MM.1S (cell line): ENCODE data around the gene PIGP.
"Not testable (repeated sequence)": the region's sequence is repeated elsewhere in the genome, so short reads cannot be mapped to it uniquely, and the experiment has no call there.

Experiments
- DNase-seq: peaks from one replicate; pipeline ENCODE4 v3.0.0-alpha.2; 2015
- H2AFZ ChIP-seq: fragments of 300-600 bp; sonication (generic); 2 replicates; pipeline ENCODE4 v1.6.0; 2016; ENCODE audit warnings: antibody characterized with exemption, low read length
- H3F3A ChIP-seq: fragments of 300-600 bp; sonication (generic); 2 replicates; pipeline ENCODE4 v1.6.1; 2016; ENCODE audit warnings: mild to moderate bottlenecking, antibody characterized with exemption, low read length, moderate library complexity, mixed read lengths; ENCODE audit not compliant: insufficient read depth
- H3K27ac ChIP-seq: fragments of 300-600 bp; sonication (generic); 2 replicates; pipeline ENCODE4 v1.5.1; 2016; ENCODE audit warnings: mild to moderate bottlenecking, low read length
- H3K27me3 ChIP-seq: fragments of 300-600 bp; sonication (generic); replicated peaks from 2 replicates; pipeline ENCODE4 v1.6.0; 2016; ENCODE audit warnings: low read length; ENCODE audit not compliant: insufficient read depth
- H3K36me3 ChIP-seq: fragments of 300-600 bp; sonication (generic); replicated peaks from 2 replicates; pipeline ENCODE4 v1.6.1; 2016; ENCODE audit warnings: mild to moderate bottlenecking, low read length, mixed read lengths; ENCODE audit not compliant: insufficient read depth
- H3K4me1 ChIP-seq: fragments of 300-600 bp; sonication (generic); 2 replicates; pipeline ENCODE4 v1.6.1; 2016; ENCODE audit warnings: low read length, mixed read lengths
- H3K4me2 ChIP-seq: fragments of 300-600 bp; sonication (generic); 2 replicates; pipeline ENCODE4 v1.6.0; 2016; ENCODE audit warnings: low read depth, low read length
- H3K4me3 ChIP-seq: fragments of 300-600 bp; sonication (generic); 2 replicates; pipeline ENCODE4 v1.5.1; 2016; ENCODE audit warnings: low read length, mixed read lengths
- H3K79me2 ChIP-seq: fragments of 300-600 bp; sonication (generic); 2 replicates; pipeline ENCODE4 v1.6.1; 2016; ENCODE audit warnings: mixed run types, low read length, mixed read lengths
- H3K9ac ChIP-seq: fragments of 300-600 bp; sonication (generic); 2 replicates; pipeline ENCODE4 v1.6.1; 2016; ENCODE audit warnings: low read length, mixed read lengths
- H3K9me2 ChIP-seq: fragments of 300-600 bp; sonication (generic); replicated peaks from 2 replicates; pipeline ENCODE4 v1.6.1; 2016; ENCODE audit warnings: mild to moderate bottlenecking, low read length, mixed read lengths; ENCODE audit not compliant: insufficient read depth
- H3K9me3 ChIP-seq: fragments of 300-600 bp; sonication (generic); replicated peaks from 2 replicates; pipeline ENCODE4 v1.6.1; 2016; ENCODE audit warnings: mild to moderate bottlenecking, low read length, mixed read lengths; ENCODE audit not compliant: insufficient read depth
- H4K20me1 ChIP-seq: fragments of 300-600 bp; sonication (generic); 2 replicates; pipeline ENCODE4 v1.6.1; 2016; ENCODE audit warnings: mild to moderate bottlenecking, low read length, moderate library complexity, mixed read lengths; ENCODE audit not compliant: insufficient read depth
- CTCF ChIP-seq: fragments of 300-600 bp; sonication (generic); IDR thresholded peaks from 2 replicates; pipeline ENCODE4 v1.5.1; 2016; ENCODE audit warnings: antibody characterized with exemption, low read length, mixed read lengths
- EZH2 ChIP-seq: fragments of 300-600 bp; sonication (generic); optimal IDR thresholded peaks from 2 replicates; pipeline ENCODE3; 2017; ENCODE audit warnings: low read depth, mild to moderate bottlenecking, antibody characterized with exemption, low read length, mixed read lengths
- EZH2phosphoT487 ChIP-seq: fragments of 300-600 bp; sonication (generic); IDR thresholded peaks from 2 replicates; pipeline ENCODE4 v1.6.1; 2018; ENCODE audit warnings: antibody characterized with exemption, low read length

The PIGP gene

GRCh38 chr21:37055271-37055855 lies 17.5 kb downstream of the PIGP start:
- Histone ChIP-seq H3K4me3 (no peak overlapping the region), H3K27me3 (no peaks in the 10 kb centered on the region), H3K9me2 (no peaks in the 10 kb centered on the region), H3K36me3 (no peaks in the 10 kb centered on the region), H3K4me1 (no peaks in the 10 kb centered on the region), H3K27ac (no peak overlapping the region), H3K9ac (no peak overlapping the region), H2AFZ (no peak overlapping the region), H4K20me1 (no peaks in the 10 kb centered on the region), H3K79me2 (no peaks in the 10 kb centered on the region), H3F3A (no peaks in the 10 kb centered on the region), H3K9me3 (no peaks in the 10 kb centered on the region), H3K4me2 (no peak overlapping the region)
- DNase-seq = no peak
- TF ChIP-seq CTCF (no peak), EZH2phosphoT487 (no peak), EZH2 (no peak)

GRCh38 chr21:37049741-37050140 lies 23.1 kb downstream of the PIGP start:
- H3K9ac ChIP-seq, H3F3A ChIP-seq, H3K4me2 ChIP-seq, H3K4me3 ChIP-seq, H3K79me2 ChIP-seq, DNase-seq, H3K4me1 ChIP-seq, H3K27ac ChIP-seq, H3K9me2 ChIP-seq, H2AFZ ChIP-seq, H3K9me3 ChIP-seq, H3K36me3 ChIP-seq, H3K27me3 ChIP-seq, H4K20me1 ChIP-seq: not testable (repeated sequence)

DNA sequence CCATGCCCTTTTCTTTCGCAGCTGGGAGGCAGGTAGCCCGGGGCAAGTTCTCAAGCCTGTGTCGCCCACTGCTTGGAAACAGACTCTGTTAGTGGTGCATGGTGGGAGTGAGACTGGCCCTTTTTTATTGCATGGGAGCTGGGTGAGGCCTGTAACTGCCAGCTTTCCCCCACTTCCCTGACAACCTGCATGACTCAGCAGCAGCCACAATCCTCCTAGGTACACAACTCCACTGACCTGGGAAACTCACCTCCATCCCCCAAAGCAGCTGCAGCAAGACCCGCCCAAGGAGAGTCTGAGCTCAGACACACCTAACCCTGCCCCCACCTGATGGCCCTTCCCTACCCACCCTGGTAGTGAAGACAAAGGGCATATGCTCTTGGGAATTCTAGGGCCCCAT lies 25.8 kb downstream of the PIGP start:
- Histone ChIP-seq H3K4me2 (no peak overlapping the region), H3K4me3 (no peak overlapping the region), H3F3A (no peaks in the 10 kb centered on the region), H3K4me1 (no peaks in the 10 kb centered on the region), H3K27me3 (no peaks in the 10 kb centered on the region), H3K79me2 (no peaks in the 10 kb centered on the region), H3K36me3 (no peaks in the 10 kb centered on the region), H3K9ac (no peak overlapping the region), H3K27ac (no peak overlapping the region), H4K20me1 (no peaks in the 10 kb centered on the region), H3K9me3 (no peaks in the 10 kb centered on the region), H3K9me2 (no peaks in the 10 kb centered on the region), H2AFZ (no peak overlapping the region)
- TF ChIP-seq EZH2 = no peak
- no peak for TF ChIP-seq EZH2phosphoT487
- no peak for TF ChIP-seq CTCF
- no peak for DNase-seq

- Histone ChIP-seq H3K79me2 (no peaks in the 10 kb centered on the region), H3K36me3 (no peaks in the 10 kb centered on the region), H3K9me3 (no peaks in the 10 kb centered on the region), H3K9me2 (no peaks in the 10 kb centered on the region), H3K9ac (no peak overlapping the region), H3F3A (no peaks in the 10 kb centered on the region), H3K4me1 (no peaks in the 10 kb centered on the region), H3K4me2 (no peak overlapping the region), H2AFZ (no peak overlapping the region), H3K27ac (no peak overlapping the region), H4K20me1 (no peaks in the 10 kb centered on the region), H3K27me3 (no peaks in the 10 kb centered on the region), H3K4me3 (no peak overlapping the region)
- DNase-seq = no peak
- TF ChIP-seq EZH2 = no peak
- no peak for TF ChIP-seq CTCF
- TF ChIP-seq EZH2phosphoT487 = no peak
These were observed 27.3 kb downstream of the PIGP start for GRCh38 chr21:37045556-37045955.
